HepG2 (cell line): ENCODE measurements around the gene LZTFL1. TPM values are rescaled to one million over a fixed set of nuclear protein-coding genes. Genes with fewer than 3 reads are reported as not detected.

ENCODE experiments used
- ATAC-seq: fragments of 200-7000 bp; cut with Tn5 transposase; 3 replicates; pipeline ENCODE4 v1.9.1; 2020; ENCODE audit warnings: mild to moderate bottlenecking, moderate library complexity
- BruUV-seq: library from RNA; stranded (reverse); fragments of 400-500 nt; replicated peaks from 2 replicates; lab custom pipeline; 2021; lab: Mats Ljungman, UMichigan
- CTCF ChIA-PET: fragments of 300-600 bp; formaldehyde crosslinking; extraction: SDS; loops from one replicate; lab custom pipeline; 2021; ENCODE audit warnings: low total read pairs, inconsistent platforms, low intra/inter-chr PET ratio; lab: Yijun Ruan, JAX
- POLR2A ChIA-PET: fragments of 350-600 bp; sonication (Branson Sonifier 250); formaldehyde crosslinking; loops from one replicate; lab custom pipeline; 2020; ENCODE audit warnings: antibody characterized with exemption, inconsistent platforms; lab: Yijun Ruan, JAX
- DNase-seq: peaks from one replicate; pipeline ENCODE4 v3.0.0-alpha.2; 2015; ENCODE audit warnings: low spot score
- FAIRE-seq: peaks from 3 replicates; lab custom pipeline; 2011; peaks lifted over from hg19 to GRCh38; lab: Jason Lieb, UNC
- H2AFZ ChIP-seq: one replicate; pipeline ENCODE4 v1.6.1; 2011; ENCODE audit warnings: low read length, inconsistent platforms
- H3K27ac ChIP-seq: fragments of 300-600 bp; 3 replicates; pipeline ENCODE4 v1.8.0; 2011; ENCODE audit warnings: mixed run types, mild to moderate bottlenecking, mixed read lengths, low read length, inconsistent platforms; ENCODE audit not compliant: insufficient read depth; ENCODE audit errors: extremely low read length
- H3K27me3 ChIP-seq, 2 experiments: fragments of 200-600 bp in 1 of 2; 2 replicates in 1 of 2; 3 replicates in 1 of 2; pipeline versions ENCODE4 v1.6.0 to v1.8.0; 2011; ENCODE audit warnings: low read length in 2 of 2, mild to moderate bottlenecking in 2 of 2, moderate library complexity in 2 of 2, inconsistent platforms in 1 of 2; ENCODE audit not compliant: insufficient read depth in 2 of 2, control insufficient read depth in 1 of 2
- H3K36me3 ChIP-seq, 2 experiments: fragments of 200-600 bp in 1 of 2; replicated peaks in 1 of 2; 2 replicates in 1 of 2; 3 replicates in 1 of 2; pipeline versions ENCODE4 v1.5.1 to v1.8.0; 2011; ENCODE audit warnings: low read length in 2 of 2, inconsistent platforms in 1 of 2; ENCODE audit not compliant: insufficient read depth in 2 of 2, control insufficient read depth in 1 of 2
- H3K4me1 ChIP-seq: 2 replicates; pipeline ENCODE4 v1.5.1; 2012; ENCODE audit warnings: low read length, inconsistent platforms; ENCODE audit not compliant: insufficient read depth
- H3K4me2 ChIP-seq: 2 replicates; pipeline ENCODE4 v1.6.0; 2011; ENCODE audit warnings: low read depth, low read length, inconsistent platforms
- H3K4me3 ChIP-seq, 3 experiments: fragments of 200-600 bp in 1 of 3; sonication (generic), shearing (Covaris generic) in 1 of 3; replicated peaks in 1 of 3; 2 replicates each; pipeline ENCODE4 v1.5.1; 2011 to 2016; ENCODE audit warnings: low read length in 3 of 3, inconsistent platforms in 2 of 3, low read depth in 2 of 3, mild to moderate bottlenecking in 2 of 3, control low read depth in 1 of 3, mixed read lengths in 1 of 3; ENCODE audit not compliant: insufficient read depth in 1 of 3
- H3K79me2 ChIP-seq: one replicate; pipeline ENCODE4 v1.6.1; 2011; ENCODE audit warnings: low read length, inconsistent platforms; ENCODE audit not compliant: insufficient read depth
- H3K9ac ChIP-seq: 2 replicates; pipeline ENCODE4 v1.6.0; 2011; ENCODE audit warnings: mild to moderate bottlenecking, low read depth, low read length, inconsistent platforms; ENCODE audit not compliant: insufficient read depth
- H3K9me3 ChIP-seq: 2 replicates; pipeline ENCODE4 v1.5.1; 2012; ENCODE audit warnings: mild to moderate bottlenecking, low read length
- H4K20me1 ChIP-seq: 2 replicates; pipeline ENCODE4 v1.6.0; 2011; ENCODE audit warnings: inconsistent platforms, mild to moderate bottlenecking, low read length, moderate library complexity; ENCODE audit not compliant: insufficient read depth
- DDIT3 ChIP-seq: sonication (generic); formaldehyde crosslinking; IDR thresholded peaks from 2 replicates; pipeline ENCODE4 v1.4.0; 2020; ENCODE audit warnings: mild to moderate bottlenecking, missing genetic modification reagents
- GLI4 ChIP-seq: sonication (generic); formaldehyde crosslinking; IDR thresholded peaks from 2 replicates; pipeline ENCODE4 v1.5.1; 2020; ENCODE audit warnings: missing genetic modification reagents, mild to moderate bottlenecking, moderate library complexity, borderline replicate concordance
- TCF12 ChIP-seq, 2 experiments: fragments of 450-650 bp in 1 of 2; sonication (generic) in 1 of 2; formaldehyde crosslinking in 1 of 2; IDR thresholded peaks; 2 replicates each; pipeline versions ENCODE4 v1.6.1 to v1.8.0; 2017 to 2022; ENCODE audit warnings: antibody characterized with exemption in 1 of 2, mild to moderate bottlenecking in 1 of 2, missing genetic modification reagents in 1 of 2, moderate library complexity in 1 of 2
- THAP11 ChIP-seq: IDR thresholded peaks from 2 replicates; pipeline ENCODE4 v1.6.1; 2016; ENCODE audit warnings: missing biosample characterization, missing genetic modification reagents
- YY1 ChIP-seq: IDR thresholded peaks from 2 replicates; pipeline ENCODE4 v1.6.1; 2011; ENCODE audit warnings: low read length, low read depth, moderate library complexity, mild to moderate bottlenecking; ENCODE audit not compliant: insufficient read depth, insufficient replicate concordance
- ZNF138 ChIP-seq: sonication (generic); formaldehyde crosslinking; IDR thresholded peaks from 2 replicates; pipeline ENCODE4 v1.5.0; 2020; ENCODE audit warnings: mild to moderate bottlenecking, low read depth, missing genetic modification reagents
- ZNF589 ChIP-seq: sonication (generic); formaldehyde crosslinking; conservative IDR thresholded peaks from 2 replicates; pipeline ENCODE4 v1.8.0; 2022; ENCODE audit warnings: mild to moderate bottlenecking, moderate library complexity, missing genetic modification reagents
- WGBS: methylation state at CpG from one replicate; pipeline ENCODE4 v1.1.6; 2017; ENCODE audit warnings: low lambda C conversion rate; 5-methylcytosine and 5-hydroxymethylcytosine counted together
- in situ Hi-C: cut with HindIII; loops from 2 replicates; pipeline ENCODE4 v1.10.0; 2017; ENCODE audit warnings: low pct_unique_long_range_greater_than_20kb; ENCODE audit not compliant: extremely low pct_ligation_motif_present
- intact Hi-C: fragments of 100-400 bp; cut with micrococcal nuclease; formaldehyde crosslinking; loops from one replicate; pipeline ENCODE4 v1.10.0; 2022; ENCODE audit not compliant: unreplicated experiment
- polyA plus RNA-seq, 8 experiments: library from polyadenylated mRNA; depleted of rRNA in 3 of 8; stranded (reverse) in 7 of 8; unstranded in 1 of 8; fragments of >200 nt; fragmentation: Illumina TruSeq in 4 of 8; extraction: Trizol in 4 of 8; gene quantifications; 2 replicates each; pipeline versions ENCODE4 v1.2.1 to v1.2.3, GENCODE V29; 2011 to 2016; ENCODE audit warnings: low read depth in 4 of 8, missing spikeins in 1 of 8, mixed read lengths in 1 of 8; ENCODE audit not compliant: insufficient read depth in 1 of 8
- total RNA-seq, 5 experiments: library from RNA; depleted of rRNA; stranded (reverse); fragments of >200 nt; fragmentation: Illumina TruSeq; extraction: Trizol; gene quantifications; 2 replicates each; pipeline ENCODE4 v1.2.3, GENCODE V29; 2016; ENCODE audit warnings: low read depth in 1 of 5

Gene LZTFL1
- total and polyA plus RNA-seq, 2 of the 13 experiments (the other 11 are each of a cell fraction or from before 2014, with no cell fraction given): 16.6 to 17.2 TPM

DNA sequence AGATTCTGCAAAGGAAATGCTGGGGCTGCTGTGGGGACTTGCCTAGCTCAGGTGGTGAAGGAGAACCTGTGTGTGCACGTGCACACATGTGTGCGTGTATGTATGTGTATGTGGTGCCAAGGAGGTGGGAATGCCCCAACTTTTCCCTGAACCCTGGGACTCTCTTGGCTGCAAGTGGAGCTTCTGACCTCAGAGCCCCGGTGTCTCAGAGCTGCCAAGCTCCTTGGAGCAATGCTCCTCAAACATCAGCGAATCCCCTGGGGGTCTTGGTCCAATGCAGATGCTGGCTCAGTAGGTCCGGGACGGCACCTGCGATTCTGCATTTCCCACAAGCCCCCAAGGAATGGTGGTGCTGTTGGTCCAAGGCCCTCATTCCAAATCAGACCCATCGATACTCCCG, 39.8 kb downstream of the LZTFL1 start (continued):
- TF ChIP-seq DDIT3: no peak
- TF ChIP-seq YY1: no peak
- TF ChIP-seq THAP11 (CRISPR knock-in tag): no peak
- TF ChIP-seq ZNF138 (CRISPR knock-in tag): no peak

- Histone ChIP-seq H3K27me3 (peaks cover 2 to 34% of the 10 kb centered on the region in 2 experiments; a peak in 4 of 5 replicates), H3K4me2 (no peak overlapping the region), H3K27ac (no peak overlapping the region), H4K20me1 (no peaks in the 10 kb centered on the region), H2AFZ (no peak overlapping the region), H3K4me3 (no peak overlapping the region), H3K9me3 (no peaks in the 10 kb centered on the region), H3K79me2 (no peaks in the 10 kb centered on the region), H3K36me3 (no peaks in the 10 kb centered on the region), H3K4me1 (no peaks in the 10 kb centered on the region), H3K9ac (no peak overlapping the region)
- ChIA-PET POLR2A (no interaction called here), CTCF (no interaction called here)
- WGBS: 0% methylated on average over 2 of the region's 4 CpGs
- intact Hi-C loops (no loop called here), in situ Hi-C loops (no loop called here)
- TF ChIP-seq ZNF589 (CRISPR knock-in tag): no peak
- no peak for TF ChIP-seq TCF12 (IDR thresholded peaks at IDR 0.05)
- TF ChIP-seq TCF12 (CRISPR knock-in tag; IDR thresholded peaks at IDR 0.05): no peak
- TF ChIP-seq GLI4 (CRISPR knock-in tag): no peak
- ATAC-seq (no peak), FAIRE-seq (no peak), DNase-seq (no peak)
- BruUV-seq: no TSS peak
These were observed 41.3 kb downstream of the LZTFL1 start for GRCh38 chr3:45800611-45801010.
